Ishikawa (cell line): ENCODE results near the gene ABCB6.

Experiments
- EP300 ChIP-seq: IDR thresholded peaks from 2 replicates; pipeline ENCODE4 v1.6.1; 2012; ENCODE audit warnings: borderline replicate concordance
- NFIC ChIP-seq: IDR thresholded peaks from 2 replicates; pipeline ENCODE4 v1.6.1; 2012
- ZBTB7A ChIP-seq: IDR thresholded peaks from 2 replicates; pipeline ENCODE4 v1.6.1; 2012; ENCODE audit warnings: low read depth

GRCh38 chr2:219266232-219266631 lies 47.5 kb upstream of the ABCB6 start:
- TF ChIP-seq ZBTB7A (no peak), EP300 (no peak), NFIC (no peak)
